Transverse colon (tissue), 3 donors: ENCODE data around the gene KRT7.

Experiments
- POLR2A ChIP-seq: fragments of 450-650 bp; IDR thresholded peaks from one replicate; pipeline ENCODE4 v1.6.1; 2016; ENCODE audit warnings: antibody characterized with exemption, mild to moderate bottlenecking, moderate library complexity
- TF ChIP-seq, protein P1 (sequence below), 5 experiments: fragments of 200-600 bp in 3 of 5; fragments of 450-650 bp in 2 of 5; sonication (generic) in 3 of 5; IDR thresholded peaks; 1 replicate in 2 of 5; 2 replicates in 3 of 5; pipeline ENCODE4 v1.5.1; 2016 to 2017; ENCODE audit warnings: antibody characterized with exemption in 5 of 5, inconsistent platforms in 3 of 5, mild to moderate bottlenecking in 2 of 5, moderate library complexity in 1 of 5

- TF ChIP-seq, protein P1, sequence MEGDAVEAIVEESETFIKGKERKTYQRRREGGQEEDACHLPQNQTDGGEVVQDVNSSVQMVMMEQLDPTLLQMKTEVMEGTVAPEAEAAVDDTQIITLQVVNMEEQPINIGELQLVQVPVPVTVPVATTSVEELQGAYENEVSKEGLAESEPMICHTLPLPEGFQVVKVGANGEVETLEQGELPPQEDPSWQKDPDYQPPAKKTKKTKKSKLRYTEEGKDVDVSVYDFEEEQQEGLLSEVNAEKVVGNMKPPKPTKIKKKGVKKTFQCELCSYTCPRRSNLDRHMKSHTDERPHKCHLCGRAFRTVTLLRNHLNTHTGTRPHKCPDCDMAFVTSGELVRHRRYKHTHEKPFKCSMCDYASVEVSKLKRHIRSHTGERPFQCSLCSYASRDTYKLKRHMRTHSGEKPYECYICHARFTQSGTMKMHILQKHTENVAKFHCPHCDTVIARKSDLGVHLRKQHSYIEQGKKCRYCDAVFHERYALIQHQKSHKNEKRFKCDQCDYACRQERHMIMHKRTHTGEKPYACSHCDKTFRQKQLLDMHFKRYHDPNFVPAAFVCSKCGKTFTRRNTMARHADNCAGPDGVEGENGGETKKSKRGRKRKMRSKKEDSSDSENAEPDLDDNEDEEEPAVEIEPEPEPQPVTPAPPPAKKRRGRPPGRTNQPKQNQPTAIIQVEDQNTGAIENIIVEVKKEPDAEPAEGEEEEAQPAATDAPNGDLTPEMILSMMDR (IDR thresholded peaks at IDR 0.05) = no peak
- no peak for TF ChIP-seq POLR2A
Observed at GRCh38 chr12:52191841-52192791, 40.9 kb upstream of the KRT7 start, which contains the start of gene KRT80.
